ENCODE results near the gene CORIN.

The CORIN gene

DNA sequence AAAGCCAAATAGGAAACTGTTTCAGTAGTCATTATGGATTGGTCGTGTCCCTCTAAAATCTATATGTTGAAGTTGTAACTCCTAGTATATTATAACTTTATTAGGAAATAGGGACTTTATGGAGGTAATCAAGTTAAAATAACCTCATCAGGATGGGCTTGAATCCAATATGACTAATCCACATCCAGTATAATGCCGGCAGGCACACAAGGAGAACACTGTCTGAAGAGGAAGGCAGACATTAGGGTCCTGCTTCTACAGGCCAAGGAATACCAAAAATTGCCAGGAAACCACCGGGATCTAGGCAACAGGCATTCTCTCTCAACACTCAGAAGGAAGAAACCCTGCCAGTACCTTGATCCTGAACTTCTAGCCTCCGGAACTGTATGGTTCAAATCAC, 222.5 kb downstream of the CORIN start:
- no peak overlapping the region for H3K9ac ChIP-seq (ENCODE audit: low read length)
- no peak overlapping the region for H3K4me2 ChIP-seq (ENCODE audit: low read depth, low read length, poor library complexity, severe bottlenecking)
- no peaks in the 10 kb centered on the region for H3K27me3 ChIP-seq (ENCODE audit: low read length)
- H3K4me3 ChIP-seq (ENCODE audit: insufficient read depth, low read length, poor library complexity, severe bottlenecking), result no peak overlapping the region
- no peaks in the 10 kb centered on the region for H3K9me2 ChIP-seq (replicated peaks; ENCODE audit: insufficient read depth, low read length)
- no peaks in the 10 kb centered on the region for H3K79me2 ChIP-seq (ENCODE audit: insufficient read depth, low read length)
- H3F3A ChIP-seq (ENCODE audit: insufficient read depth), result no peaks in the 10 kb centered on the region
- no peak overlapping the region for H2AFZ ChIP-seq (ENCODE audit: low read depth, low read length, severe bottlenecking)
- H3K27ac ChIP-seq (ENCODE audit: low read depth, low read length), result no peak overlapping the region
- no peaks in the 10 kb centered on the region for H3K9me3 ChIP-seq (ENCODE audit: insufficient read depth, low read length)
- TF ChIP-seq, protein P1, sequence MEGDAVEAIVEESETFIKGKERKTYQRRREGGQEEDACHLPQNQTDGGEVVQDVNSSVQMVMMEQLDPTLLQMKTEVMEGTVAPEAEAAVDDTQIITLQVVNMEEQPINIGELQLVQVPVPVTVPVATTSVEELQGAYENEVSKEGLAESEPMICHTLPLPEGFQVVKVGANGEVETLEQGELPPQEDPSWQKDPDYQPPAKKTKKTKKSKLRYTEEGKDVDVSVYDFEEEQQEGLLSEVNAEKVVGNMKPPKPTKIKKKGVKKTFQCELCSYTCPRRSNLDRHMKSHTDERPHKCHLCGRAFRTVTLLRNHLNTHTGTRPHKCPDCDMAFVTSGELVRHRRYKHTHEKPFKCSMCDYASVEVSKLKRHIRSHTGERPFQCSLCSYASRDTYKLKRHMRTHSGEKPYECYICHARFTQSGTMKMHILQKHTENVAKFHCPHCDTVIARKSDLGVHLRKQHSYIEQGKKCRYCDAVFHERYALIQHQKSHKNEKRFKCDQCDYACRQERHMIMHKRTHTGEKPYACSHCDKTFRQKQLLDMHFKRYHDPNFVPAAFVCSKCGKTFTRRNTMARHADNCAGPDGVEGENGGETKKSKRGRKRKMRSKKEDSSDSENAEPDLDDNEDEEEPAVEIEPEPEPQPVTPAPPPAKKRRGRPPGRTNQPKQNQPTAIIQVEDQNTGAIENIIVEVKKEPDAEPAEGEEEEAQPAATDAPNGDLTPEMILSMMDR (IDR thresholded peaks at IDR 0.05; ENCODE audit: insufficient read depth, low read length, poor library complexity, severe bottlenecking), result no peak
- TF ChIP-seq EZH2phosphoT487 (conservative IDR thresholded peaks at IDR 0.05; ENCODE audit: low read length), result no peak
- no peaks in the 10 kb centered on the region for H3K36me3 ChIP-seq (ENCODE audit: low read length)
- no peaks in the 10 kb centered on the region for H4K20me1 ChIP-seq (ENCODE audit: low read depth, low read length)

DNA sequence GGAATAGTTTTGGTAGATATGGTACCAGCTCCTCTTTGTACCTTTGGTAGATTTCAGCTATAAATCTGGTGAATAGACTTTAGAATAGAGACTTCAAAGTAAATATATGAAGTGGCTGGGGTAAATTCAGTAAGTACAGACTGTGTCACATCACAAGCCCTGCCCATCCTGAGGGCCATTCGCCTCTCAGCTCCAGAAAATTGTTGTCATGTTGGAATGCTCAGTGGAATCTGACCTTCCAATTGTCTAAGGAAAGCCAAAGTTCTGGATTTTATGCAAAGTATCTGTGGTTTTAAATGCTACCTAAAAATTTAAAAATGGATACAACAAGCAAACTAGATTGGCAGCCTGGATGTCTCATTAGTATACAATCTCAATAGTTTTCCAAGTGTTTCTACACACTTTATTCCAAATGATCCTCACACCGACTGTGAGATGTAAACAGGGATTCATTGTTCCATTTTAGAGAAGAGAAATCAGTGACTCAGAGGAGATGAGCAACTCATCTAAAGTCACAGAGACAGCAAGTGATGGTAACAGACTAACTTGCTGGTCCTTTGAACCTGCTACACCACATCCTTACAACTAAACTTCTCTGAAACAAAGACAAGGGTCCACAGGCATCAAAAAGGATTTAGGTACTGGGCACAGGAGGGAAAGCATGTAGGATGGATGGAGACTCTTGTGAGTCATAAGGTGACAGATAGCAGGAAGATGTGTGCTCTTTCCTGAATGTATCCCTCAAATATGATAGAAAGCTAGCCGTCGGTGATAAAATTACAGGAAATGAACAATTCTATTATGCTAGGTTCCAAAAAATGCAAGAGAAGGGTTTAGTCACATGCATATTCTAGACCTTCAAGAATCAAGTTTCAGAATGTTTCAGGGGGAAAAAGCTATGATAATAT, 225.5 kb downstream of the CORIN start:
- H2AFZ ChIP-seq (ENCODE audit: low read depth, low read length, severe bottlenecking), result no peak overlapping the region
- no peak overlapping the region for H3K4me2 ChIP-seq (ENCODE audit: low read depth, low read length, poor library complexity, severe bottlenecking)
- H4K20me1 ChIP-seq (ENCODE audit: low read depth, low read length), result no peaks in the 10 kb centered on the region
- H3K79me2 ChIP-seq (ENCODE audit: insufficient read depth, low read length), result no peaks in the 10 kb centered on the region
- no peaks in the 10 kb centered on the region for H3F3A ChIP-seq (ENCODE audit: insufficient read depth)
- no peak overlapping the region for H3K27ac ChIP-seq (ENCODE audit: low read depth, low read length)
- TF ChIP-seq, protein P1 (IDR thresholded peaks at IDR 0.05; ENCODE audit: insufficient read depth, low read length, poor library complexity, severe bottlenecking), result no peak
- TF ChIP-seq EZH2phosphoT487 (conservative IDR thresholded peaks at IDR 0.05; ENCODE audit: low read length), result no peak
- H3K9ac ChIP-seq (ENCODE audit: low read length), result no peak overlapping the region
- no peaks in the 10 kb centered on the region for H3K9me3 ChIP-seq (ENCODE audit: insufficient read depth, low read length)
- no peaks in the 10 kb centered on the region for H3K36me3 ChIP-seq (ENCODE audit: low read length)
- H3K4me3 ChIP-seq (ENCODE audit: insufficient read depth, low read length, poor library complexity, severe bottlenecking), result no peak overlapping the region
- no peaks in the 10 kb centered on the region for H3K9me2 ChIP-seq (replicated peaks; ENCODE audit: insufficient read depth, low read length)
- H3K27me3 ChIP-seq (ENCODE audit: low read length), result no peaks in the 10 kb centered on the region

DNA sequence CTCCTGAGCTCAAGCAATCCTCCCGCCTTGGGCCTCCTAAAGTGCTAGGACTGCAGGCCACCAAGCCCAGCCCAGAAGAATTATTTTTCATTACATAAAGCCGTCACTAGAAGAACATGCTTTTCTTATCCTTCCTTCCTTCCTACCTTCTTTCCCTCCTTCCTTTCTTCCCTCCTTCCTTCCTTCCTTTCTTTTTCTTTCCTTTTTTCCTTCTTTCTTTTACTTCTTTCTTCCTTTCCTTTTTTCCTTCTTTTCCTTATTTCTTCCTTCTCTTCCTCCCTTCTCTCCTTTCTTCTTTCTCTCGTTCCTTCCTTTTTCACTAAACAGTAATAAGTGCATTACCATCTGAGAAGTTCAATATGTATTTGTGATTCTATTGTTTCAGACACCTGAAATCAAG, 231.4 kb downstream of the CORIN start:
- no peak overlapping the region for H3K27ac ChIP-seq (ENCODE audit: low read depth, low read length)

More for the DNA sequence above, 231.4 kb downstream of the CORIN start:
- TF ChIP-seq EZH2phosphoT487 (conservative IDR thresholded peaks at IDR 0.05; ENCODE audit: low read length), result no peak
- TF ChIP-seq, protein P1 (IDR thresholded peaks at IDR 0.05; ENCODE audit: insufficient read depth, low read length, poor library complexity, severe bottlenecking), result no peak
- no peaks in the 10 kb centered on the region for H3K27me3 ChIP-seq (ENCODE audit: low read length)
- H3K36me3 ChIP-seq (ENCODE audit: low read length), result no peaks in the 10 kb centered on the region
- no peak overlapping the region for H3K4me2 ChIP-seq (ENCODE audit: low read depth, low read length, poor library complexity, severe bottlenecking)
- no peak overlapping the region for H2AFZ ChIP-seq (ENCODE audit: low read depth, low read length, severe bottlenecking)
- H3K4me3 ChIP-seq (ENCODE audit: insufficient read depth, low read length, poor library complexity, severe bottlenecking), result no peak overlapping the region
- H3K9me2 ChIP-seq (replicated peaks; ENCODE audit: insufficient read depth, low read length), result no peaks in the 10 kb centered on the region
- H4K20me1 ChIP-seq (ENCODE audit: low read depth, low read length), result no peaks in the 10 kb centered on the region
- no peaks in the 10 kb centered on the region for H3F3A ChIP-seq (ENCODE audit: insufficient read depth)
- no peaks in the 10 kb centered on the region for H3K9me3 ChIP-seq (ENCODE audit: insufficient read depth, low read length)
- no peaks in the 10 kb centered on the region for H3K79me2 ChIP-seq (ENCODE audit: insufficient read depth, low read length)
- H3K9ac ChIP-seq (ENCODE audit: low read length), result no peak overlapping the region
